ENCODE results near the gene C1QTNF9.
"Not testable (repeated sequence)": the region's sequence is repeated elsewhere in the genome, so short reads cannot be mapped to it uniquely, and the experiment has no call there.

The C1QTNF9 gene

DNA sequence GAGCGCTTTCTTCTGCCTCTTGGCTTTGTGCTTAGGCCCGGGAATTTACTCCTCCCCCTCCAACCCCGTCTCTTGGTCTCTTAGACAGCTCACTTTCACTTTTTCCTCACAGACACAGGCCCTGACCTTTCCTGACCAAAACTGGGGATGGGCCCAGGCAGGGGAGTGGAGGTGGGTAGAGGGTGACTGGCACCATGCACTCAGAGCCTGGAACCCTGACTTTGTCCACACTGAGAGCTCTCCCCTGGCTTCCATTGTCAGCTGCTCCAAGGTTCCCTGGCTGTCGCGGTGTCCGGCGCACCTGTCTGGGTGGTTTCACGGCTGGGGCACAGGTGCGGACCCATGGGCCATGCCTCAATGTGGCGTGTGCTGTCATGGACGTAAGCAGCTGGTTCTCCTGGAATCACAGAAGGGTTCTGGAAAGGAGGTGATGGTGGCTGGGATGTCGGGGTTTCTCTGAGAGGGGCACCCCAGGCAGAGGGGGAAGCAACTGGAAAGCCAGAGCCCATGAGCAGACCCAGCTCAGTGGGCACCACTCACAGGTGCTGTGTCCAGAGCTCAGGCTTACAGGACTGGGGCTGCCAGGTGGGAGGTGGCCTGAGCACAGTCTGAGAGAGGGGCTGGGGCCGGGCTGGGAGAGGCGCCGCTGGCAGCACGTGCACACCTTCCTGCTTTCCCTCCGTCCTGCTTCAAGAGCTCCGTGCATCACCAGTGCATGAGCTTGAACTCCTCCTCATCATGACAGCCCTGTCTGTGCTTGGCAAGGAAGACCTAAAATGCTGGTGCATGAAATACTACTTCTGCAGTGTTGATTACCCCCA is 28.0 kb upstream of the C1QTNF9 start:
- no peak for DNase-seq (ENCODE audit: low read depth)

DNA sequence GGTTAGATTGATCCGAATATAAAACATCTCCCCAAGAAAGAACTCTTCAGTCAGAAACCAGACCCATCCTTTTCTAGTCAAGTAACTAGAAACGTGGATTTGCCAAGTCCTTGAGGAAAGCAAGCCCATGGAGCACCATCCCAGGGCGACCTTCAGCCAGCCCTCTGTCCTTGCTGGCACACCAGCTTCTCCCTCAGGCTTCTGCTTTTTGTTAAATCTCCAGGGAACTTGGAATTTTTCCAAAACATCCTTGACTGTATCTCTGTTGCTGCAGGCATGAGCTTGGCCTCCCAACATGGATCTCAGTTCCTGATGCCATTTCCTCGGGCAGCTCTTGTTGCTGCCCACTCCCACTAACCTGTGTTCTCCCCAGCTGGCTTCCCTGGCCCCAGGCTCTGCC is 27.1 kb upstream of the C1QTNF9 start:
- no peak for DNase-seq (ENCODE audit: low read depth)

DNA sequence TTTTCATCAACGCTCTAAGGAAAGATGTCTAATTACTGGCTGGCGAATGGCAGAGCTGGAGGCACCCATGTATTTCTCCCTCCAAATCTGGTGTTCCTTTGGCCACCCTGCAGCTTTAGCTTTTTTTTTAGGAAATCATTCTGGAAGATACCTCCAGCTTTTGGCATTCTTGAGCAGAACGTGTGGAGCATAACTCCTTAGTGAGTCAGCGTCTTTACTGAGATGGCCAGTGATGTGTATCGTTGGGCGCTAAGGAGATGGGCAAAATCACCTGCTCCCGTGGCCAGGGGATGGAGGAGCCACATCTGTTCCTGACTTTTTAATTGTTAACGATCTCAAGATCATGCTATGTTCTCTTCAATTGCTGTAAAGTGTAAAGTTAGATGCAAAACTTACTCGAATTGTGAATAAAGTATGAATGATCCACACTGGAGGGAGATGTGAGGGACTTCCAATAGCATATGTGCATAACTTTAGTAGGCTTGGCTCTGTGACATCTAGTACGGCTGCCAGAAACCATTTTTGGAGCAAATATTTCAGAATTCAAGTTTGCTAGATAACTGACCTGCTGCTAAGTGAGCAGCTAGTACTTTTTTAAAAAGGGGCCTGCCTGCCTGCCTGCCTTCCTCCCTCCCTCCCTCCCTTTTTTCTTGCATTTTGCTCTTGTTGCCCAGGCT is 24.4 kb upstream of the C1QTNF9 start:
- no peak for DNase-seq (ENCODE audit: low read depth)

DNA sequence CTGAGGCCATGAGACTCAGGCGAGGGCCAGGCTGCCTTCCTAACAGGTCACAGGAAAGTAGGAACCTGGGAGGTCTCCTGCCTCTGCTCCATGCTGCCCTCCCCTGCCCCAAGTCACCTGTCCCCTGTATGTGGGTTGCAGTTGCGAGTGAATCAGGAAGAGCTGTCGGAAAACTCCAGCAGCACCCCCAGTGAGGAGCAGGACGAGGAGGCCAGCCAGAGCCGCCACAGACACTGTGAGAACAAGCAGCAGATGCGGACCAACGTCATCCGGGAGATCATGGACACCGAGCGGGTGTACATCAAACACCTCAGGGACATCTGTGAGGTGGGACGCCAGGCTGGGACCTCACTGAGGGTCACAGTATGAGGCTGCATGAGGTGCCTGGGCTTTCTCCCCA is 22.8 kb upstream of the C1QTNF9 start:
- no peak for DNase-seq (ENCODE audit: low read depth)

DNA sequence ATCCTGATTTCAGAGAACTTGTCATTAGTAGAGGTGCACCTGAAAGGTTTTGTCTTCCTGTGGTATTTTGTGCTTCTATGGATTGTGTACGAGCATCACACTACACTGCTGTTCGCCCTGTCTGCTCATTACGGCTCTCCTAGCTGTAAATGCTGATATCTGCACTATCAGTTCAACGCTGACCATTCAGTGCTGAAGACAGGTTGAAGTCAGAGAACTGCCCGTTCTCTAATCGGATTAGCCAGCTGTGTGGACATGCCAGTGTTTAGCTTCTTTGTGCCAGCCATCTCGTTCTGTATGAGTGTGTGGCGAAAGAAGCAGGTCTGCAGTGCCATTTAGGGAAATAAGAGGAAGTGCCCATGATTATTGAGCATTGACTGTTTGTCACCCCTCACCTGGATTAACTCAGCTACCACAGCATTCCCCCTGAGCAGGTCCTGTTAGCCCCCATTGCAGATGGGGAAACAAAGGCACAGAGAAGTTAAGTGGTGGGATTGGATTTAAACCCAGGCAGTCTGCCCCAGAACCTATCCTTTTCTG is 21.6 kb upstream of the C1QTNF9 start:
- no peak for DNase-seq (ENCODE audit: low read depth)

DNA sequence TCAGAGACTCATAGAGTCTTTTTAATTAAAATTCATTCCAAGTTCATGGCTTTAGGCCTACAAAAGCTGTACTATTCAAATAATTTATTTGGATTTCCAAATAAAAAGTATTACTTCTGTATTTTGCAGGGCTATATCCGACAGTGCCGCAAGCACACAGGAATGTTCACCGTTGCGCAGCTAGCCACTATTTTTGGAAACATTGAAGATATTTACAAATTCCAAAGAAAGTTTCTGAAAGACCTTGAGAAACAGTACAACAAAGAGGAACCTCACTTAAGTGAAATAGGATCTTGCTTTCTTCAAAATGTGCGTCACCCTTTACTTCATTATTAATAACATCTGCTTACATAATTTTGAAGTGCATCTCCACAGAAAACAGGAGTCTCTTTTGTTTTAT is 20.5 kb upstream of the C1QTNF9 start:
- DNase-seq (ENCODE audit: low read depth), result no peak

DNA sequence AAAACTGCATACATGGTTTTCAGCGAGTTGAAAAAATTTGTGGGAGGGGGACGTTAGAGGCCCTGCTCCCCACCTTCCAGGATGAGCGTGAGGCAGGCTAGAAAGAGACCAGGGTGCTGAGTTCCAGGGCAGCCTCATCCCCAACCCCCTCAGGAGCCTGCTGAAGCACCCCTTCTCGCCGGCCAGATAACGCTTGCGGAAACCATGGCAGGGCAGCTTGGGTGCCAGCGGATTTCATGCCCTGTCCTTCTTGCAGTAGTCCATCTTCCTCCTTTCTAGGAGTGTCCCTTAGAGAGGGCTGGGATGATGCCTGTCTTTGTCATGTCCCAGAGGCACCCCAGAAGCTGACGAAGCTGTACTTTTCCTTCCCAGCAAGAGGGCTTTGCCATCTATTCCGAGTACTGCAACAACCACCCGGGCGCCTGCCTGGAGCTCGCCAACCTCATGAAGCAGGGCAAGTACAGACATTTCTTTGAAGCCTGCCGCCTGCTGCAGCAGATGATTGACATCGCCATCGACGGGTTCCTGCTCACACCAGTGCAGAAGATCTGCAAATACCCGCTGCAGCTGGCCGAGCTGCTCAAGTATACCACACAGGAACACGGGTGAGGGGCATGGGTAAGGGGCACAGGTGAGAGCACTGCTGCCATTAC is 19.0 kb upstream of the C1QTNF9 start:
- no peak for DNase-seq (ENCODE audit: low read depth)

DNA sequence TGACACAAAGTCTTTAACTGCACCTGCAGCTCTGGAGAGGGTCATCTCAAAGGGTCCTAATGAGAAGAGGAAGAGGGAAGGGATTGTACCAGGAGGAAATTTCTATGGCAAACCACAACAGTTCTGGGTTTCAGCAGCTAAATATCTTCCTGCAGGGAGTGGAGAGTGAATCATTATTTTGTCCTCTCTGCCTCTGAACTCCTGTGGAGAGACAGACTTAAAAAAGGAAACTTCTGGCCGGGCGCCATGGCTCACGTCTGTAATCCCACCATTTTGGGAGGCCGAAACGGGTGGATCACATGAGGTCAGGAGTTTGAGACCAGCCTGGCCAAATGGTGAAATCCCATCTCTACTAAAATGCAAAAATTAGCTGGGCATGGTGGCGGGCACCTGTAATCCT is 16.9 kb upstream of the C1QTNF9 start:
- no peak for DNase-seq (ENCODE audit: low read depth)

DNA sequence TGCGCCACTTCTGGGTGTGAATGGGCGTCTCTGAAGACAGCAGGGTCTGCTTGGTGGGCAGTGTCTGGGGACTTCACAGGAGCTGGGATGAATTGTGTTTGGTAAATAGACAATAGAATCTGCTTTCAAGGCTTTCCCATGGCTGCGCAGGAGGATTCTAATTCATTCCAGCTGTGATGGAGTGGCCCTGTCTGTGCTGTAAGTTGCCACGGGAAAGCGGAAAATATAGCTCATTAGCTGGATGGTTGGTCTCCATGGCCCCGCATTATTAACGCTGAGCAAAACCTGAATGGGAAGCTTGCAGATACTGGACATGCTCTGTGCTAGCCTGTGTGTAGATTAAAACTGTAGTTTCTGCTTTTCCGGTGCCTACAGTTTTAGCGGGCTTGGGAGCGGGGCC is 15.6 kb upstream of the C1QTNF9 start:
- DNase-seq (ENCODE audit: low read depth), result no peak

DNA sequence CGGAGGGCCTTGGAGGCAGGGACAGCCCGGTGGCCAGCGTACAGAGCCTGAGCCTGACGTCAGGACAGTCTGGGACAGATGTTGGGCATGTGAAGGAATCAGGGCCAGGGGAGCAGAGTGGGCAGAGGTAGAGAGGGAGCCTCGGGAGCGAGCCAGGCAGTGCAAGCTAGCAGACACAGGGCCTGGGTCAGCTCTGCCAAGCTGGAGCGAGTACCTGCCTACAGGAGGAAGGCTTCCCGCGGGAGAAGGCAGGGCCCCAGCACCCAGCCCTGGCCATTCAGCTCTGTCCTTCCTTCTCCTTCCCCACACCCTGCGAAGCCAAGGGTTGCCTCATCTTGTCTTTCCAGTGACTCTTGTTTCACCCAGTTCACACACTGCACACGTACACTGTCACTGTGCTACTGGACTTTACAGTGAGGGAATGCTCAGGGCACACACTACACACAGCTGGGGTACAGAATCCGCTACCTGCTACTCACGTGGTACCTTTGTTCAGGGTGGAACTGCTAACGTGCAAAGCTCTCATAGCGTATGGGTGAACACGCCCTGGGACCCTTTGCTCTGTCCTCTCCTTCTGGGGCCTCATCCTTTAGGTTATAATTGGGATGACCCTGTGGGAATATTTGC is 9.8 kb upstream of the C1QTNF9 start:
- no peak for DNase-seq (ENCODE audit: low read depth)

DNA sequence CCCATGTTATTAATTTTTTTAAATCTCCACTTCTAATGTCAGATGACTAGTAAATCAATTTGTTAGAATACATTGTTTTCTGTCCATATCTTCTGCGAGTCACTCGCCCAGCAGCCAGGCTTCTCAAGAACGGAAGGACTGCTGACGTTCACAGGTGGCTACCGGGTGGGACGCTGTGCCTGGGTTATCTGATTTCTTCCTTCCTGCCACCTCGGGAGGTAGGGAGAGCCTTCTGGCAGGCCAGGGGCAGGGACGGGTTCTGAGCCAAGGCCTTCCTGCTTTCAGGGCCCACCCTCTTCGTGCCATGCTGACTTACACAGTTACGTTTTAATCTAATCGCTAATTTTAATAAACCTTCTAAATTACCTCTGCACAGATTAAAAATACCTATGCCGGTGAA is 7.9 kb upstream of the C1QTNF9 start:
- no peak for DNase-seq (ENCODE audit: low read depth)

DNA sequence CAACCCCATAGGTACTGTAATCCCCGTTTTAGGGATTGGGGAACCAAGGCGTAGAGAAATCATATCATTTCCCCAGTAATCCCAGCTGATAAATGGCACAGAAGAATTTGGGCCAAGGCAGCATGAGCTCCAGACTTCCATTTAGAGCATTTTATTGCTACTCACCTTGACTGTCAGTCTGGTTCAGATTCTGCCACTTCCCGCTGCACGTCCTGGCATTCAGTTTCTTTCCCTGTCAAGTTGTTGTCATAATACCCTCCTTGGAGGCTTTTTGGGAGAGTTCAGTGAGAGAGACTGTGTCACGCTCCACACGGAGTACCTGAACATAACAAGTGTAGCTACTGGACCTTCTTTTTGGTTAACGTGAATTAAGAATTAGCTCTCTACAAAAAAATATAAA is 7.5 kb upstream of the C1QTNF9 start:
- DNase-seq (ENCODE audit: low read depth), result no peak

DNA sequence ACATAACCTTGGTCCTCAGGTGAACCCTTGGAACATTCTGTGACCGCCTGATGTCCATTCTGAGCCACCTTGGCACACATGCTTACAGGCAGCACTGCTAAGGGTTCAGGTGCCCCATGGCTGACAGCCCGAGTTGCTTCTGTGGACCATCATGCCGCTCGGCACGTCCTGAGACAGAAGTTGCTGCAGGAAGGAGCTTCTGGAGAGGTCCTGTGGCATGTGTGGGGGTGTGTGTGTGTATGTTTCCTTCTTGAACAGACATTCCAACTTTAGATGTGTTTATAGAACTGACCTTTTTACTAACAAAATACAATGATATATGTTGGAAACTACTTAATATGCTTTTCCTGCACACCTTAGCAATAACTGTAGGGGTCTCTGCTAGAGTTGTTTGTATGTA is 4.8 kb upstream of the C1QTNF9 start:
- DNase-seq (ENCODE audit: low read depth), result no peak

DNA sequence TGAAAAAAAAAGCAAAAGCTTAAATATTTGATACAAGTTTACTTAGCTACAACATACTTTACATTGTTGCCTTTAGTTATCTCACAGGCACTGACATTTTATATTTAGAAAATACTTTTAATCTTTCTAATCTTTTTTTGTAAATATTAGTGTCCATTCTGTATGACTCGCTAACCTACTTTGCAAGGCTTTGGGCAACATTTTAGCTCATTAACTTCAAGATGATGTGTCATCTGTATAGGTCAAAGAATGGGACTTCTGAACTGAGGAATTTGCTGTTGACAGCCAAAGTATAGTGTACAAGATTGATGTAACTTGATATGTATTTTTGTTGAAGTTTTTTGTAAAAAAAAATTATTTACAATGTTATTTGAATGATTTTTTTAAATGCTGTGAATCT is 2.7 kb upstream of the C1QTNF9 start:
- DNase-seq (ENCODE audit: low read depth), result no peak

DNA sequence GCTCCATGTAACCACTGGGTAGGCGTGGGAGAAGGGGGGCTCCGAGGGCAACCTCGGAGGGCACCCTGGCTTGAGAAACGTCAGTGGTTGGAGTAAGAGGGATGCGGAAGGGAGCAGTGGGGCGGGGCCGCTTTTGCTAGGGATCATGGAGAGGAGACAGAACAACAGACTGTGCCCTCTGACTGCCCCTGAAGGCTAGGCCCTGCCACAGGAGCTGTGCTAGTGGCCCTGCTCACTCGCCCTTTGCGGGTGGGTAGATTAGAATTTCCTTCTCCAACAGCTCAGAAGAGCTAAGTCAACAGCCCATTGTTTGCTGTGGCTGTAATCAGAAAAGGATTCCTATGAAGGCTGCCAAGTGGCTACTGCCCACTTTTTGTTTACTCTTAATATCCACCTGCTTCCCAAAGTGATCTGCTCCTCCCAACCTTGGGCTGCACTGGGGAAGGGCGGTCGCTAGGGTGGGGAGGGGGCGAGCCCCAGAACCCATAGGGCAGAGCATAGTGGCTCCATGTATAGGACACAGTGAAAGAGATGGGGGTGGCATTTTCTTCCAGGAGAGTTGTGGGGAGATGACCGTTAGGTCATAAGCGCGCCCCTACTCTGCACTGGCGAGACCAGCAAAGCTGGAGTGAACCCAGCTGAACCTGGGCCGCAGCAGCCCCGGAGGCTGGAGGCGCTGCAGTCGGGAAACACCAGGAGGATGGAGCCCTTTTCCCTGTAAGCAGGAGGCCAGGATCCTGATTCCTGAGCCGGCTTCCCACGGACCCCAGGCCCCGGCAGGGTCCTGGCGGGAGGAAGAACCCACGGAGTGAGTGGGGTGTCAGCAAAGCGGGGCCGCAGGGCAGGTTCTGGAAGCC is 1.9 kb upstream of the C1QTNF9 start:
- DNase-seq (ENCODE audit: low read depth), result no peak

DNA sequence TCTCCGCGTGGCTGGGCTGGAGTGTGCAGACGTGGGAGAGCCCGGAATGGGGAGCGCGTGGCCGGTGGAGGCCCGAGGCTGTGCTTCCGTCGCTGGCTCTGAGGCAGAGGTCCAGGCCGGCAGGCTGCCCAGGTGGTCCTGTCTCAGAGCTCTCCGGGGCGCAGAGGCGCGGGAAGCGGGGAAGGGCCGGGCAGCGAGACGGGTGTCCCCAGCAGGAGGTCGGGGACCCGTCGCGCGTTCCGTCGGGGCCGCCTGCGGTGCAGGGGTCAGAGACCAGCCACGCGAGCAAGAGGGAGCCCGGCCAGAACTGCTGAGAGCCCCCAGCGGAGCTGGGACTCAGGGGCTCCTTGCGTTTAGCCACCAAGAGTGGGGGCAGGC is 1.3 kb upstream of the C1QTNF9 start:
- no peak for DNase-seq (ENCODE audit: low read depth)

DNA sequence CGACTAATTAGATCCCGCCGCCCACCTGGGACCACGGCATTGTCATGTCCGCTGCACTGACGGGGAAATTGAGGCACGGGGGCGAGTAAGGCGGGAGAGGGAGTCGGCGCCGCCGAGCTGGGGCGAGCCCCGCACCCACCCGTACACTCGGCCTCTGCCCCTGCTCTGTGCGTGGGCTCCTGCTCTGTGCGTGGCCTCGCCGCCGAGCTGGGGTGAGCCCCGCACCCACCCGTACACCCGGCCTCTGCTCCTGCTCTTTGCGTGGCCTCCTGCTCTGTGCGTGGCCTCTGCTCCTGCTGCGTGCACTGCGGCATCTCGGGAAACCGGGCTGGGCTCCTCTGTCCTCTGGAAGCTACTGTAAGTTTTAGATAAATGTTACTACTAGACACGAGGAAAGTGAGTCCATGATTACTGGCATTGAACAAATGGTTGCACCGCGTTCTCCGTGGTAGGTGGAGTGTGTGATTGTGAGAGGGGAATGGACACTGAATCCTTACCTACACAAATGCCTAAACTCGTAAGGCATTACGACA is 826 bp upstream of the C1QTNF9 start:
- no peak for DNase-seq (ENCODE audit: low read depth)

DNA sequence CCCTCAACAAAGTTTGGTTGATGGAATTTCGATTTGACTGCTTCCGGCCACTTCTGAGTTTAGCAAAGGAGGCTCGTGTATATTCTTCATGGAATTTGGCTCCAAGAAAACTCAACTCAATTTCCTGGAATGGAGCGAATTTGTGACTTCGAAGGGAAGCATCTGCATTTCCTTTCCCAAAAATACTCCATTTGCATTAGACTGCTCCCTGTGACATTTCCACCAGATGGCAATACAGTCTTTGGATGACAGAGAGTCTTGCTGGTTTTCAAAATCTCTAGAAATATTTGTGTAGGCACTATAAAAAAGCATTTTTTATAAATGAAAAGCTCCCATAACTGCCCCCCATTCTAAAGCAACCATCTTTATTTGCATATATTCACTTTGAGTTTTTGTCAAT is 4.1 kb downstream of the C1QTNF9 start:
- no peak for DNase-seq (ENCODE audit: low read depth)

DNA sequence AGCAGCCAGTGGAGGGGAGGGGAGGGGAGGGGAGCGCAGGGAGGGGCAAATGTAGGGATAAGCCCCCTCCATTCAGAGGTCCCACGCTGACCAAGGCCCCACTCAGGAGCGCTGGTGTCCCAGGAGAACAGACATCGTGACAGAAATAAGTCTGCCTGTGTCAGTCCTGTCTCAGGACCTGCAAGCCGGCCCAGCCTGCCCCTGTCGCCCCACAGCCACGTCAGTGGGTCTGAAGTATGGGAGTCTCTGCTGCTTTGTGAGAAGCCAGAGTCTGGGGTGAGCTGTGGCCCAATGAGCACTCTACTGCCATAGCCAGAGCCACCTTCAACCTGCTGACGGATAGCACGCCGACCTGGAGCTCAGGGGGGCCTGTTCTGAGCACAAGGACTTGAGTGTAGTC is 8.5 kb downstream of the C1QTNF9 start:
- not testable (repeated sequence) for DNase-seq (ENCODE audit: low read depth)

DNA sequence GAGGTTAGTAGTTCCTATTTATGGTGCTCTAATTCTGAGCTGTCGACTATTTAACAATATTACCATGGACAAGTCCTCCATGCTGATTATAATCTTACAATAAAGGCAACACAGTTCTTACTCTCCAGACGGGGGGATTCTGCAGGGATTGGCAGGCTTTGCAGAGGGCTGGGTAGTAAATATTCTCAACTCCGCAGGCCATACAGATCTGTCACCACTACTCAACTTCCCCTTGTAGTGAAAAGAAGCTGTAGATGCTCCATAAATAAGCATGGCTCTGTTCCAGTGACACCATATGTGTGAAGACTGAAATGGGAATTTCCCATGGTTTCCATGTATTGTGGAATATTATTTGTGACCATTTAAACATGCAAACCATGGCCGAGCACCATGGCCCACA is 9.5 kb downstream of the C1QTNF9 start:
- DNase-seq (ENCODE audit: low read depth), result not testable (repeated sequence)

DNA sequence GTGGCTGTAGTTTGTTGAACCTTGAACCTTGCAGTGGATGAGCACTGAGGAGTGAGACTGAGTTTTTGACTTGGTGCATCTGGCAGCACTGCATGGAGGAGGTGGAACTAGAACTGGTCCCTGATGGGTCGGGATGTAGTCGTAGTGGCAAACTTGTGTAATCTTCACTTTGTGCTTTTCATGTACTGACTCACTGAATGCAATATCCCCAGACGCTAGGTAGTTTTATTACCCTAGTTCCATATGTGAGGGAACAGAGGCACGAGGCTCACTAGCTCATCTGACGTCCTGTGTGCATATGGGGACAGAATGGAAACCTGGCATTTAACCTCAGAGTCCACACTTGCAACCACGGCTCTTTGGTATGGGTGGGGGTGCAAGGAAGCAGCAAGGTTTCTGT is 10.3 kb downstream of the C1QTNF9 start:
- DNase-seq (ENCODE audit: low read depth), result not testable (repeated sequence)
